Rectal smooth muscle tissue (tissue), 1 donor: Measurements from ENCODE around the gene TMEM186.
"Not testable (repeated sequence)": the region's sequence is repeated elsewhere in the genome, so short reads cannot be mapped to it uniquely, and the experiment has no call there.

Experiments used
- H3K27ac ChIP-seq: one replicate; pipeline ENCODE4 v1.7.0; 2013; ENCODE audit warnings: low read depth, low read length, inconsistent platforms
- H3K27me3 ChIP-seq: one replicate; pipeline ENCODE4 v1.7.0; 2013; ENCODE audit warnings: low read length; ENCODE audit not compliant: control insufficient read depth, insufficient read depth
- H3K36me3 ChIP-seq: one replicate; pipeline ENCODE4 v1.7.0; 2013; ENCODE audit warnings: low read length; ENCODE audit not compliant: control insufficient read depth, insufficient read depth
- H3K4me1 ChIP-seq: one replicate; pipeline ENCODE4 v1.7.0; 2013; ENCODE audit warnings: low read length; ENCODE audit not compliant: control insufficient read depth, insufficient read depth
- H3K4me3 ChIP-seq: one replicate; pipeline ENCODE4 v1.7.0; 2013; ENCODE audit warnings: low read length
- H3K9ac ChIP-seq: one replicate; pipeline ENCODE4 v1.7.0; 2013; ENCODE audit warnings: low read length

Gene TMEM186

DNA sequence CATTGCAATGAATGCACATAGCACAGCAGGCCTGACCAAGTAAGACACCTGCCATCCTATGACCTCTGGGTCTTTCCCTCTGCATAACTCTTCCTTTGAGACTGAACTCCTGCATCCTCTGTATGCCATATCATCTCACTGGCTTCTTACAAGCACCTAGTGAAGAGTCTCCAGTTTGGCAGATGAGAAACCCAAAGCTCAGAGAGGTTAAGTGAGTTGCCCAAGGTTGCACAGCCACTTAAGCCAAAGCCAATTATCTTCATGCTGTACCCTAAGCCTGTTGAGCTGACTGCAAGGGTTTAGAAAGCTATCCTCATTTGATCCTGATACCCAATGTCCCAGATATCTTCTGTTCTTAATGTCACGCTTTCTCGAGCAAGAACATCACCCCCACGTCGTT lies 35.2 kb downstream of the TMEM186 start:
- Histone ChIP-seq H3K4me1 (no peaks in the 10 kb centered on the region), H3K27ac (no peak overlapping the region), H3K36me3 (peaks cover 2% of the 10 kb centered on the region), H3K4me3 (no peak overlapping the region), H3K9ac (no peak overlapping the region), H3K27me3 (no peaks in the 10 kb centered on the region)

DNA sequence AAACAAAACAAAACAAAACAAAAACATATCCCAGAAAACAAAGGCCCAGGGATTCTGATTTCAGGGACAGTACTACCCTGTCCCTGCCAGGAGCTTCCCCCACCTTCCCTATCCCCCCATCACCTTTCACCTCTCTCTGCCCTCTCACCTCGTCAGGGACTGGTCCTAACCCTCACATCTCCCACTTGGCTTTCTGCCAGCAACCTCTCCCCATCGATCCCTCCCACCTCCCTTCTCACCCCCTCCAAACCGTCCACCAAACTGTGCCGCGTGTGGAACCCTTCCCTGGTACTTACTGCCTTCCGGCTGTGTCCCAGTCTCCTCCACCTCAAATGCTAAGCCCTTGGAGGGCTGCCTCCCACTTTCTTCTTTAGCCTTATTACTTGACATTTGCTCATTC lies 36.4 kb downstream of the TMEM186 start:
- peaks cover 1% of the 10 kb centered on the region for H3K36me3 ChIP-seq
- no peak overlapping the region for H3K4me3 ChIP-seq
- H3K27me3 ChIP-seq = no peaks in the 10 kb centered on the region
- no peaks in the 10 kb centered on the region for H3K4me1 ChIP-seq
- H3K27ac ChIP-seq = no peak overlapping the region
- H3K9ac ChIP-seq = no peak overlapping the region

DNA sequence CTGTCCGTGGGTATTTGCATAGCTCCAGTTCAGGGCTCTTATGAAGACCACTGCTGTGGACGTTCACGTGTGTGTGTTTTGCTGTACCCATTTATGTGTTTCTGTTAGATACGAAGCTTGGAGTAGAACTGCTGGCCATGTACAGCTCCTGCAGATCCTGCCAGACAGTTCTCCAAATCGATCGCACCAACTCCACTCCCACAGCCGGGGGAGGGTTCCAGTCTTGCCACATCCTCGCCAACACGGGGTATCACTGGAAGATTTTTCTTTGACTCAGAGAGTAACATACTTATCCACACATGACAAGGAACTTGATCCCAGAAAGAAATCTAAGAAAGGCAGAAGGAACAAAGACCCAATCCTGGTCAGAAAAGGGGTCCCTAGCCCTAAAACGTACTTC lies 37.4 kb downstream of the TMEM186 start:
- no peaks in the 10 kb centered on the region for H3K4me1 ChIP-seq
- H3K9ac ChIP-seq = no peak overlapping the region
- no peaks in the 10 kb centered on the region for H3K27me3 ChIP-seq
- no peaks in the 10 kb centered on the region for H3K36me3 ChIP-seq
- H3K4me3 ChIP-seq = no peak overlapping the region
- H3K27ac ChIP-seq = no peak overlapping the region

DNA sequence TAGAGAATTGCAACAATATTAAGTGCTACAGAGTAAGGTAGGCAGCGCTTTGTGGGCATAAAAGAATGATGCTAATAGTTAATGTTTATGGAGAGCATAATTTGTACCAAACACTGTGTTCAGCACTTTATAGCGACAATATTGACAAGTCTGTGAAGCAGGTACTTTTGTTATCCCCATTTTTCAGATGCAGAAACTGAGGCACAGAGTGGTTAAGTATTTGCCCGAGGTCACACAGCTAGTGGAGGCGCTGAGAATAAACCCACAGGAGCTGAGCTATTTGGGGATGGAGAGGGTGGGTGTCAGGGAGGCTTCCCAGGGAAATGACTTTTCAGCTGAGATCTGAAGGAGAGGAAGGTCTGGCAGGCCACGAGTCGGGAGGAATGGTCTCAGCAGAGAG lies 39.4 kb downstream of the TMEM186 start:
- Histone ChIP-seq H3K27ac (no peak overlapping the region), H3K36me3 (no peaks in the 10 kb centered on the region), H3K4me3 (no peak overlapping the region), H3K4me1 (no peaks in the 10 kb centered on the region), H3K9ac (no peak overlapping the region), H3K27me3 (no peaks in the 10 kb centered on the region)

DNA sequence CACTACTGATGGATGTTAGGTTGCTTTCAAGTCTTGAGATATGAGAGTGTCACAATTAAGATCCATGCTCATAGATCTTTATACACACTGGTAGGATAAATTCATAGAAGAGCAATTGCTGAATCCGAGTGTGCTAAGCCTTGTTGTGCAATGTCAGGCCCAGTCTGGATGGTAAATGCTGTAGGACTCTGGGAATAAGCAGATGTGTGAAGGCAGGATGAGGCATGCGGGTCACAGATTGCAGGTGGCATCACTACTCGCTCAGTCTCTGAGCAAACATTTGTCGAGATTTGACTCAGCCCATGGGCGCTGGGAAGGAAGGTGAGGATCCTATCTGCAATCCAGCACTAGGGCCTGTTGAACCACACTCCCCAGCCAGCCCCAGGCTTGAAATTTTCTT lies 40.7 kb downstream of the TMEM186 start:
- peaks cover 1% of the 10 kb centered on the region for H3K4me1 ChIP-seq
- H3K36me3 ChIP-seq = no peaks in the 10 kb centered on the region
- H3K27me3 ChIP-seq = no peaks in the 10 kb centered on the region
- no peak overlapping the region for H3K4me3 ChIP-seq
- H3K9ac ChIP-seq = no peak overlapping the region
- H3K27ac ChIP-seq = no peak overlapping the region

DNA sequence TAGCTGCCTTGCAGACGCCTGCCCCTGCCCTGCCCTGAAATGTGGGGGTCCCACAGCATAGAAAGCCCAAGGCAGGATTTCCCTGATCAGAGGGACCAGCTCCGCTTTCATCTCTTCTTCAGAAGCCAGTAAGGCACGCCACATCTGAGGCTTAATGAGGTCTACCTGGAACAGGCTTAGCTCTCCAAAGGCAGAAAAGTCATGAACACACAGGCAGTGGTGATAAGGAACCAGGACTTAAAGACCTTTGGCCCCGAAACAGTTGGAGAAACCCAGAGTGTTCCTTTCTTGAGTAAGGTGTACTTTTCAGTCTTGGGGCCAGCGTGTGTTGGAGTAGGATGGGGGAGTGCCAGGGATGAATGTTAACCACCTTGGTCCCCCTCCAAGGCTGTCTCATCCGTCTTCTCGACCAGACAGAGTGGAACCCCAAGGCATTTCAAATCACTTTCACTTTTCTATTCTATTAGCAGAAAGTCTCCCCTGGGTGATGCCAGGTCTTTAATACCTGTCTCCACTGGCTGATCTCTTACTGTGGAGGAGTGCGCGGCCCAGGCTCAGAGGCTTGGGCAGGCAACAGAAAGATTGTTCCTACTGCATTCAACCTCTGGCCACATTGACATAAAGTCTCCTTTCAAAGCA lies 43.9 kb downstream of the TMEM186 start:
- Histone ChIP-seq H3K9ac (no peak overlapping the region), H3K36me3 (no peaks in the 10 kb centered on the region), H3K27ac (no peak overlapping the region), H3K4me3 (no peak overlapping the region), H3K27me3 (no peaks in the 10 kb centered on the region), H3K4me1 (peaks cover 3% of the 10 kb centered on the region)

DNA sequence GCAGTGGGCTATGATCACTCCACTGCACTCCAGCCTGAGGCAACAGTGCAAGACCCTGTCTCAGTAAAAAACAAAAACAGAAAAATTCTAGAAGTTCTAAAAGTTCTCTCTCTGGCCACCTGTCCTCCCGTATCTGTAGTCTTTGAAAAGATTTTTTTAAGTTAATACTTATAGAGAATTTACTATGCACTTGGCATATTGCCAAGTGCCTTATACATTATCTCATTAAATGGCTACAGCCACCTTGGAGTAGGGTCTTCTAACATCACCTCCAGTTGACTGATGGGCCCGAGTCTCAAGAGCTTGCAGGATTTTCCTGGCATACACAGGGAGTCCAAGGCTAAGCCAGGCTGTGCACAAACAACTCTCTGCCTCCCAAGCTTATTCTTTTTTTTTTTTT lies 44.7 kb downstream of the TMEM186 start:
- Histone ChIP-seq H3K4me3 (no peak overlapping the region), H3K27me3 (no peaks in the 10 kb centered on the region), H3K27ac (no peak overlapping the region), H3K36me3 (no peaks in the 10 kb centered on the region), H3K9ac (no peak overlapping the region), H3K4me1 (peaks cover 3% of the 10 kb centered on the region)

DNA sequence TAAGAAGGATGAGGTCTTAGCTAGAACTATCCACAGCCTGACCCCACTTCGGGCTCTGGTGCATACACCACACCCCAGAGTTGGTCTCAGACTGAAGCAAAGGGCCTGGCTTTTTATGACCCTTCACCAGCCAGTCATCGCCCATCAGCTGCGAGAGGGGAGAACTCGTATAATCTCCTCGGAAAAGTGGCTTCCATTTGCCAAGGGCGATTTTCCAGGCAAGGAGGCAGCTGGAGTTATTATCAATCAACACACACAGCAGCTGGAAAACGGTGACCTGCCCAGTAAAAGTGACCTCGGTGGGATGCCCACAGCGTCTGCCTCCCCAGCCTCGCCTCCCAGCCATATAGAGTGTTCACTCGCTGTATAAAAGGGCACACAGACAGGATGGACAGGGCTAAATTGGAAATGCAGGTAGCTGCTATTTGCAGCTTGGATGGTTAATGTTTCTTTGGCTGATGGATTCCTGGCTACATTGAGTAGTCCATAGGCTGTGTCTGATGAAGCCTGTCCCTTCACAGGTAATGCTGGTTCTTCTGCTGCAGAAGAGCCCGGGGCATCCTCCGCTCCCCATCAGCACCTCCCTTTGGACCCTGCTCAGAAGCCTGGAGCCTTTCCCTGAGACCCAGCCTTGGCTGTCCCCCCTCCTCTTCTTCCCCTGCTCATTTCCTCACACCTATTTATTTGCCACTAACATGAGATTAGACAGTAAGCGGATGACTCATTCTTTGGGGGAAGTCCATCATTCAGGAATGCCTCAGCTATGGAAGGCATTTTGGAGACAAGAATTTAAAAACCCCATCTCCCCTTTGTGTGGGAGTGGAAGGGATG lies 45.7 kb downstream of the TMEM186 start:
- peaks cover 3% of the 10 kb centered on the region for H3K4me1 ChIP-seq
- H3K4me3 ChIP-seq = no peak overlapping the region
- H3K27me3 ChIP-seq = no peaks in the 10 kb centered on the region
- no peaks in the 10 kb centered on the region for H3K36me3 ChIP-seq
- no peak overlapping the region for H3K27ac ChIP-seq
- H3K9ac ChIP-seq = no peak overlapping the region

DNA sequence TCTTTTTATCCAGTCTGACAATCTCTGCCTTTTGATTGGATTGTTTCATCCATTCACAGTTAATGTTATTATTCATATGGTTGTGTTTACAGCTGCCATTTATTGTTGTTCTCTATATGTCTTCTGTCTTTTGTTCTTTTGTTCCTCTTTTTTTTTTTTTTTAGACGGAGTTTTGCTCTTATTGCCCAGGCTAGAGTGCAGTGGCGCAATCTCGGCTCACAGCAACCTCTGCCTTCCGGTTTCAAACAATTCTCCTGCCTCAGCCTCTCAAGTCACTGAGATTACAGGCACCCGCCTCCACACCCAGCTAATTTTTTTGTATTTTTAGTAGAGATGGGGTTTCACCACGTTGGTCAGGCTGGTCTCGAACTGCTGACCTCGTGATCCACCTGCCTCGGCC lies 48.5 kb downstream of the TMEM186 start:
- H3K4me1 ChIP-seq, H3K4me3 ChIP-seq, H3K27me3 ChIP-seq, H3K9ac ChIP-seq, H3K27ac ChIP-seq, H3K36me3 ChIP-seq: not testable (repeated sequence)
